ENCODE measurements around the gene SCFD2. TPM values are rescaled to one million over a fixed set of nuclear protein-coding genes. Genes with fewer than 3 reads are reported as not detected.
"Not testable (repeated sequence)": the region's sequence is repeated elsewhere in the genome, so short reads cannot be mapped to it uniquely, and the experiment has no call there.

Gene SCFD2
- total and polyA plus RNA-seq, 7 donors: 5.8 to 13.3 (median 11.2) TPM

GRCh38 chr4:53185869-53186585 is 179.8 kb downstream of the SCFD2 start:
- intact Hi-C loops (cut with DNase I): no loop called here
- Histone ChIP-seq H3K27ac (no peak overlapping the region), H3K4me3 (no peak overlapping the region)

GRCh38 chr4:53183754-53184153 is 182.1 kb downstream of the SCFD2 start:
- DNase-seq (no peak), ATAC-seq (no peak)
- no peak for TF ChIP-seq CTCF (IDR thresholded peaks at IDR 0.05)
- H3K4me3 ChIP-seq: no peak overlapping the region
- H3K4me1 ChIP-seq: no peaks in the 10 kb centered on the region
- 92 to 97% (median 92%) methylated on average over 2 of the region's 2 CpGs for WGBS, 3 donors
- no peaks in the 10 kb centered on the region for H3K27me3 ChIP-seq (ENCODE audit: insufficient read depth in 3 of 3, low read length in 2 of 3)
- no peaks in the 10 kb centered on the region for H3K9me3 ChIP-seq
- no peak overlapping the region for H3K27ac ChIP-seq
- no peaks in the 10 kb centered on the region for H3K36me3 ChIP-seq (ENCODE audit: insufficient read depth in 1 of 2, low read depth in 1 of 2)
- intact Hi-C loops (cut with DNase I): no loop called here

More at GRCh38 chr4:53185869-53186585, 179.8 kb downstream of the SCFD2 start:
- no peaks in the 10 kb centered on the region for H3K27me3 ChIP-seq (ENCODE audit: insufficient read depth in 3 of 3, low read length in 2 of 3)
- WGBS, 3 donors: 75 to 77% (median 76%) methylated on average over 4 of the region's 4 CpGs
- H3K9me3 ChIP-seq: no peaks in the 10 kb centered on the region
- DNase-seq: no peak
- ATAC-seq: no peak
- no peak for TF ChIP-seq CTCF (IDR thresholded peaks at IDR 0.05)
- no peaks in the 10 kb centered on the region for H3K36me3 ChIP-seq (ENCODE audit: insufficient read depth in 1 of 2, low read depth in 1 of 2)
- H3K4me1 ChIP-seq: no peaks in the 10 kb centered on the region

- H3K9me3 ChIP-seq; H3K36me3 ChIP-seq (ENCODE audit: insufficient read depth in 1 of 2, low read depth in 1 of 2); intact Hi-C loops (cut with DNase I); DNase-seq; H3K27ac ChIP-seq; ATAC-seq; H3K27me3 ChIP-seq (ENCODE audit: insufficient read depth in 3 of 3, low read length in 2 of 3); H3K4me3 ChIP-seq; H3K4me1 ChIP-seq: not testable (repeated sequence)
- WGBS, 3 donors: 94 to 95% (median 95%) methylated on average over 4 of the region's 4 CpGs
Observed at GRCh38 chr4:53177751-53178150, 188.1 kb downstream of the SCFD2 start.

GRCh38 chr4:53175640-53176039 is 190.2 kb downstream of the SCFD2 start:
- Histone ChIP-seq H3K9me3 (no peaks in the 10 kb centered on the region), H3K4me3 (no peak overlapping the region), H3K4me1 (no peaks in the 10 kb centered on the region), H3K27ac (no peak overlapping the region), H3K27me3 (ENCODE audit: insufficient read depth in 3 of 3, low read length in 2 of 3) (no peaks in the 10 kb centered on the region), H3K36me3 (ENCODE audit: insufficient read depth in 1 of 2, low read depth in 1 of 2) (no peaks in the 10 kb centered on the region)
- ATAC-seq: no peak
- intact Hi-C loops (cut with DNase I): no loop called here
- no peak for DNase-seq
- TF ChIP-seq CTCF (IDR thresholded peaks at IDR 0.05): no peak

- intact Hi-C loops (cut with DNase I): no loop called here
- H3K36me3 ChIP-seq (ENCODE audit: insufficient read depth in 1 of 2, low read depth in 1 of 2): no peaks in the 10 kb centered on the region
- no peaks in the 10 kb centered on the region for H3K4me1 ChIP-seq
- H3K27me3 ChIP-seq (ENCODE audit: insufficient read depth in 3 of 3, low read length in 2 of 3): no peaks in the 10 kb centered on the region
- ATAC-seq: no peak
- no peak overlapping the region for H3K27ac ChIP-seq
- TF ChIP-seq CTCF (IDR thresholded peaks at IDR 0.05): no peak
- no peaks in the 10 kb centered on the region for H3K9me3 ChIP-seq
- DNase-seq: no peak
- 81 to 90% (median 82%) methylated on average over 3 of the region's 3 CpGs for WGBS, 3 donors
- no peak overlapping the region for H3K4me3 ChIP-seq
Observed at GRCh38 chr4:53174823-53175222, 191.0 kb downstream of the SCFD2 start.
